GM08714 (cell line): Measurements from ENCODE around the gene EID2.
A peak's percentile ranks its signal among the peaks of the same experiment; 100 is the strongest.

Experiments
- H3K4me3 ChIP-seq: fragments of 200-500 bp; sonication (Bioruptor generic); 2 replicates; pipeline ENCODE4 v1.5.1; 2014; ENCODE audit warnings: mild to moderate bottlenecking, low read length, inconsistent platforms
- ZNF274 ChIP-seq: IDR thresholded peaks from 2 replicates; pipeline ENCODE4 v1.6.1; 2012; ENCODE audit warnings: mild to moderate bottlenecking, low read depth, low read length

Gene EID2

GRCh38 chr19:39520541-39521484 is 19.1 kb downstream of the EID2 start:
- H3K4me3 ChIP-seq, result no peak overlapping the region
- no peak for TF ChIP-seq ZNF274

DNA sequence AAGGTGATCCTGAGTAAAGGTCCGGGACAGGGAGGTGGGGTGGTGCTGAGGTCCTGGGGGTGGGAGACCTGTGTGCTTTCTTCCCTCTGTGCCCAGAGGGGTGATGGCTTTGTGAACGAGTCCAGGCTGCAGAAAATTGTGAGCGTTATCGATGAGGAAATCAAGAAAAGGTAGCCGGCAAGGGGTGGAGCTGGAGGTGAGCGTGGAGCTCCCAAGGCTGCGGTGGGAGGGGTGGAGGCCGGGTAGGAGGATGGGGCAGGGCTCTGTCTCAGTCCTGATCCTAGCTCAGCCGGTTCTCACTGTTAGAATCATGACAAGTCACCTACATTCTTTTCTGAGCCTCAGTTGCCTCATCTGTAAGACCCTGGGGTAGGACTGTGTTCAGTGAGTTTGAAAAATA is 21.0 kb downstream of the EID2 start:
- H3K4me3 ChIP-seq, result no peak overlapping the region
- no peak for TF ChIP-seq ZNF274

DNA sequence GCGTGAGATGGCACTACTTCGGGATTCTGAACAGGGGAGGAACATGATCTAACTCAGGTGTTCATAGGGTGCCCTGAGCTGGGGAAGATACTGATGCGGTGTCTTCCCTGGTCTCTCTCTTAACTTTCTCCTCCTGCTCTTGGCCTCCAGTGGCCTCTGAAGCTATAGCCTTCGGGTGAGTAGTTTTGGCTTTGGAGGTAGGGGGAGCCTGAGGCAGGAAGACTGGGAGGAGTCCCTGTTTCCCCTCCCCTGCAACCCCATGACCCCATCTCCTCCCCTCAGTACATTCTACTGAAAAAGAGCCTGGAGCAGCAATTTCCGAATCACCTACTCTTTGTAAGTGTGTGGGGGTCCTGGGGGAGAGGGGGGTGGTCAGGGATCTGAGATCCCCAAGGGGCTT is 21.5 kb downstream of the EID2 start:
- TF ChIP-seq ZNF274, result no peak
- no peak overlapping the region for H3K4me3 ChIP-seq

DNA sequence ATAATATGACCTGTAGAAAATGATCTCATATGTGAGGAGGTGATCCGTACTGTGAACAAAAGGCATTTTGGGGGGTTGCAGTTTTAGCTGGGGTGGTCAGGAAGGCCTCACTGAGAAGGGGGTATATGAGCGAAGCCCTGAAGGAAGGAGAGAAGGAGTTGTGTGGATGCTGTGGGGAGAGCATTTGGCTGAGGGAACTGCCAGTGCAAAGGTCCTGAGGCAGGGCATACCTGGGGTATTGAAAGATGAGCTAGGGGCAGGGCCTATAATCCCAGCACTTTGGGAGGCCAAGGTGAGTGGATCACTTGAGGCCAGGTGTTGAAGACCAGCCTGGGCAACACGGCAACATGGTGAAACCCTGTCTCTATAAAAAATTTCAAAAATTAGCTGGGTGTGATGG is 22.5 kb downstream of the EID2 start:
- no peak for TF ChIP-seq ZNF274
- H3K4me3 ChIP-seq, result no peak overlapping the region

GRCh38 chr19:39516270-39516669 is 23.7 kb downstream of the EID2 start:
- H3K4me3 ChIP-seq, result no peak overlapping the region
- TF ChIP-seq ZNF274, result no peak

GRCh38 chr19:39515551-39516191 is 24.3 kb downstream of the EID2 start:
- H3K4me3 ChIP-seq, result peak overlapping the region; percentile 34; the same call in 1 of the 2 replicates
- TF ChIP-seq ZNF274, result no peak

DNA sequence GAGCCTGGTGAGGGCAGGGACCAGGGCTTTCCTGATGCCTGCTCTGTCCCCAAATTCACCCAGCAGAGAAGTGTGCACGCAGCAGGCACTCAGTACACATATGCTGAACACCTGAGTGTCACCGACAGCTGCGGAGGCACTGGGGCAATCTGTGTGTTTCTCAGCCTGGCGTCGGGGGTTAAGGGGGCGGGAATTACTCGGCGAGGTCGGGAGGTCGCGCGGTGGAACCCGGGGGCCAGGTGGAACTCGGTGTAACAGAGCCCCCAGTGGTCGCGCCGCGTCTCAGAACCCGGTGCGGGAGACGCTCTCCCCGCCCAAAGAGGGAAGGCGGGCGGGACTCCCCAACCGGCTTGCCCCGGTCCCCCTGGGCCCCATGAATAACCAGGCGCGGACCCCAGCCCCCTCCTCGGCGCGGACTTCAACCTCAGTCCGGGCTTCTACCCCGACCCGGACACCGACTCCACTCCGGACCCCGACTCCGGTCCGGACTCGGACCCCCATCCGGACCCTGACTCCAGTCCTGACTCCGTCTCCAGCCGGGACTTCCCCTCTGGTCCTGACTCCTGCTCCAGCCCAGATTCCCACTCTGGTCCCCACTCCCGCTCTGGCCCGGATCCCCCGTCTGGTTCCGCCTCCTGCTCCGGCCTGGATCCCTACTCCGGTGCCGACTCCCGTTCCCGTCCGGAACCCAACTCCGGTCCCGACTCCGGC is 25.0 kb downstream of the EID2 start, which contains the start of gene SELENOV:
TSS of gene SELENOV (plus strand) at position 300 of the 711 bp plus-strand sequence. CDS start at position 374, 74 bp downstream.
- TF ChIP-seq ZNF274, result no peak
- H3K4me3 ChIP-seq, result peak within 1 kb of the TSS; percentile 34; the same call in 1 of the 2 replicates

DNA sequence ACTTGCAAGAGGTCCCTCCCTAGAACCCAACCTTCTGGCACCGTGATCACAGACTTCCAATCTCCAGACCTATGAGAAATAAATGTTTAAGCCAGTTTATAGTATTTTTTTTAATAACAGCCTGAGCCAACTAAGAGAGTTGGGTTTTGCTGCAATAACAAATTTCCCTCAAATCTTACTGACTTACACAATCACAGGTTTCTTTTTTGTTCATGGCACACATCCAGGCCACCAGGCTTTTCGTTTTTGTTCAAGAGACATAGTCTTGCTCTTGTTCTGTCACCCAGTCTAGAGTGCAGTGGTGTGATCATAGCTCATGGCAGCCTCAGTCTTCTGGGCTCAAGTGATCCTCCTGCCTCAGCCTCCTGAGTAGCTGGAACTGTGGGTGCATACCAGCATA is 27.0 kb downstream of the EID2 start:
- no peak for TF ChIP-seq ZNF274
- no peak overlapping the region for H3K4me3 ChIP-seq

- TF ChIP-seq ZNF274, result no peak
- H3K4me3 ChIP-seq, result no peak overlapping the region
Measured at GRCh38 chr19:39509233-39509632, 30.7 kb downstream of the EID2 start.

- H3K4me3 ChIP-seq, result no peak overlapping the region
- TF ChIP-seq ZNF274, result no peak
Measured at GRCh38 chr19:39508629-39509028, 31.3 kb downstream of the EID2 start.

- H3K4me3 ChIP-seq, result peak overlapping the region; percentile 39
Measured at GRCh38 chr19:39507715-39508364, 32.1 kb downstream of the EID2 start.

DNA sequence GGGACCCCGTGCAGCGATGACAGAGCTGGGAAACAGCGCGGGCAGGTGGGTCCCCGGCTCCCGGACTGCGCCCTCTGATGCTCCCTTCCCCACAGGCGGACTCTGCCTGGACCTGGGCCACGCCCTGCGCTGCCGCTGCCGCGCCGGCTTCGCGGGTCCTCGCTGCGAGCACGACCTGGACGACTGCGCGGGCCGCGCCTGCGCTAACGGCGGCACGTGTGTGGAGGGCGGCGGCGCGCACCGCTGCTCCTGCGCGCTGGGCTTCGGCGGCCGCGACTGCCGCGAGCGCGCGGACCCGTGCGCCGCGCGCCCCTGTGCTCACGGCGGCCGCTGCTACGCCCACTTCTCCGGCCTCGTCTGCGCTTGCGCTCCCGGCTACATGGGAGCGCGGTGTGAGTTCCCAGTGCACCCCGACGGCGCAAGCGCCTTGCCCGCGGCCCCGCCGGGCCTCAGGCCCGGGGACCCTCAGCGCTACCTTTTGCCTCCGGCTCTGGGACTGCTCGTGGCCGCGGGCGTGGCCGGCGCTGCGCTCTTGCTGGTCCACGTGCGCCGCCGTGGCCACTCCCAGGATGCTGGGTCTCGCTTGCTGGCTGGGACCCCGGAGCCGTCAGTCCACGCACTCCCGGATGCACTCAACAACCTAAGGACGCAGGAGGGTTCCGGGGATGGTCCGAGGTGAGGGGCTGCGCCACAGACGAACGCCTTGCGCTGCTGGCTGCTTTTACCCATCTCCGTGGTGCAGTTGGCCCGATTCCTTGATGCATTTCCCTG is 32.8 kb downstream of the EID2 start:
- TF ChIP-seq ZNF274, result no peak
- peak overlapping the region; percentile 39 for H3K4me3 ChIP-seq

More at GRCh38 chr19:39507715-39508364, 32.1 kb downstream of the EID2 start:
- TF ChIP-seq ZNF274, result no peak

- H3K4me3 ChIP-seq, result no peak overlapping the region; the same call in 1 of the 2 replicates
Measured at GRCh38 chr19:39506598-39506943, 33.4 kb downstream of the EID2 start.

More at GRCh38 chr19:39506598-39506943, 33.4 kb downstream of the EID2 start:
- no peak for TF ChIP-seq ZNF274
